ENCODE measurements around the gene UBAC2. TPM values are rescaled to one million over a fixed set of nuclear protein-coding genes. Genes with fewer than 3 reads are reported as not detected.

The UBAC2 gene
- polyA plus RNA-seq, 1 experiment, result 71.4 TPM

DNA sequence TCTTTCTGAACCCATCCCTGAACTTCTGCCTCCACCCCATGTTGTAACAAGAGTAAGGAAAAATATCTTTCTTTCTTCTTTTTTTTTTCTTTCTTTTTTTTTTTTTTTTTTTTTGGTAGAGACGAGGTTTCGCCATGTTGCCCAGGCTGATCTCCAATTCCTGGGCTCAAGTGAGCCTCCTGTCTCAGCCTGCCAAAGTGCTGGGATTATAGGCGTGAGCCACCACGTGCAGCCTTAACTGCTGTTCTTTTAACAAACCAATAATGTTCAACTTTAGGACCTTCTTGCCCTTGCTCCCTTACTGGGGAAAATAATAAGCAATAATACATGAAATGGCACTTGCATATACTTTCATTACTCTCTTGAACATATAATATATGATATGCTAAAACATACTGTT, 86.9 kb downstream of the UBAC2 start:
- CTCF ChIA-PET, result interaction anchor here (1.9 to 2.7 kb wide), 2 partner anchors 18 to 149 kb away, joined by 7 to 10 read pairs; no protein-coding TSS in a partner anchor
- no peak for DNase-seq (ENCODE audit: low read depth, low spot score)
- no peak overlapping the region for H3K4me3 ChIP-seq (ENCODE audit: low read depth, low read length)
- H3K27me3 ChIP-seq (ENCODE audit: control insufficient read depth, insufficient read depth, low read length), result no peaks in the 10 kb centered on the region
- POLR2A ChIA-PET, result no interaction called here
- TF ChIP-seq, protein P1, sequence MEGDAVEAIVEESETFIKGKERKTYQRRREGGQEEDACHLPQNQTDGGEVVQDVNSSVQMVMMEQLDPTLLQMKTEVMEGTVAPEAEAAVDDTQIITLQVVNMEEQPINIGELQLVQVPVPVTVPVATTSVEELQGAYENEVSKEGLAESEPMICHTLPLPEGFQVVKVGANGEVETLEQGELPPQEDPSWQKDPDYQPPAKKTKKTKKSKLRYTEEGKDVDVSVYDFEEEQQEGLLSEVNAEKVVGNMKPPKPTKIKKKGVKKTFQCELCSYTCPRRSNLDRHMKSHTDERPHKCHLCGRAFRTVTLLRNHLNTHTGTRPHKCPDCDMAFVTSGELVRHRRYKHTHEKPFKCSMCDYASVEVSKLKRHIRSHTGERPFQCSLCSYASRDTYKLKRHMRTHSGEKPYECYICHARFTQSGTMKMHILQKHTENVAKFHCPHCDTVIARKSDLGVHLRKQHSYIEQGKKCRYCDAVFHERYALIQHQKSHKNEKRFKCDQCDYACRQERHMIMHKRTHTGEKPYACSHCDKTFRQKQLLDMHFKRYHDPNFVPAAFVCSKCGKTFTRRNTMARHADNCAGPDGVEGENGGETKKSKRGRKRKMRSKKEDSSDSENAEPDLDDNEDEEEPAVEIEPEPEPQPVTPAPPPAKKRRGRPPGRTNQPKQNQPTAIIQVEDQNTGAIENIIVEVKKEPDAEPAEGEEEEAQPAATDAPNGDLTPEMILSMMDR (IDR thresholded peaks at IDR 0.05; ENCODE audit: low read depth, low read length), result no peak
- no peak overlapping the region for H3K27ac ChIP-seq (ENCODE audit: low read depth, low read length)
- no peaks in the 10 kb centered on the region for H3K9me3 ChIP-seq (ENCODE audit: control insufficient read depth, insufficient read depth, low read length)

GRCh38 chr13:99288089-99288488, 87.4 kb downstream of the UBAC2 start:
- H3K4me3 ChIP-seq (ENCODE audit: low read depth, low read length), result no peak overlapping the region
- no peaks in the 10 kb centered on the region for H3K27me3 ChIP-seq (ENCODE audit: control insufficient read depth, insufficient read depth, low read length)
- DNase-seq (ENCODE audit: low read depth, low spot score), result no peak
- ChIA-PET CTCF (interaction anchor here (1.2 to 2.7 kb wide), 3 partner anchors 18 to 149 kb away, joined by 6 to 10 read pairs (median 7); no protein-coding TSS in a partner anchor), POLR2A (no interaction called here)
- H3K9me3 ChIP-seq (ENCODE audit: control insufficient read depth, insufficient read depth, low read length), result no peaks in the 10 kb centered on the region
- no peak overlapping the region for H3K27ac ChIP-seq (ENCODE audit: low read depth, low read length)
- TF ChIP-seq, protein P1 (IDR thresholded peaks at IDR 0.05; ENCODE audit: low read depth, low read length), result no peak

GRCh38 chr13:99289271-99289670, 88.6 kb downstream of the UBAC2 start:
- H3K4me3 ChIP-seq (ENCODE audit: low read depth, low read length), result no peak overlapping the region
- POLR2A ChIA-PET, result no interaction called here
- H3K9me3 ChIP-seq (ENCODE audit: control insufficient read depth, insufficient read depth, low read length), result no peaks in the 10 kb centered on the region
- H3K27me3 ChIP-seq (ENCODE audit: control insufficient read depth, insufficient read depth, low read length), result no peaks in the 10 kb centered on the region
- TF ChIP-seq, protein P1 (IDR thresholded peaks at IDR 0.05; ENCODE audit: low read depth, low read length), result no peak
- H3K27ac ChIP-seq (ENCODE audit: low read depth, low read length), result no peak overlapping the region
- CTCF ChIA-PET, result interaction anchor here (1.2 to 2.7 kb wide), 2 partner anchors 19 to 23 kb away, joined by 6 to 10 read pairs; no protein-coding TSS in a partner anchor
- DNase-seq (ENCODE audit: low read depth, low spot score), result no peak

DNA sequence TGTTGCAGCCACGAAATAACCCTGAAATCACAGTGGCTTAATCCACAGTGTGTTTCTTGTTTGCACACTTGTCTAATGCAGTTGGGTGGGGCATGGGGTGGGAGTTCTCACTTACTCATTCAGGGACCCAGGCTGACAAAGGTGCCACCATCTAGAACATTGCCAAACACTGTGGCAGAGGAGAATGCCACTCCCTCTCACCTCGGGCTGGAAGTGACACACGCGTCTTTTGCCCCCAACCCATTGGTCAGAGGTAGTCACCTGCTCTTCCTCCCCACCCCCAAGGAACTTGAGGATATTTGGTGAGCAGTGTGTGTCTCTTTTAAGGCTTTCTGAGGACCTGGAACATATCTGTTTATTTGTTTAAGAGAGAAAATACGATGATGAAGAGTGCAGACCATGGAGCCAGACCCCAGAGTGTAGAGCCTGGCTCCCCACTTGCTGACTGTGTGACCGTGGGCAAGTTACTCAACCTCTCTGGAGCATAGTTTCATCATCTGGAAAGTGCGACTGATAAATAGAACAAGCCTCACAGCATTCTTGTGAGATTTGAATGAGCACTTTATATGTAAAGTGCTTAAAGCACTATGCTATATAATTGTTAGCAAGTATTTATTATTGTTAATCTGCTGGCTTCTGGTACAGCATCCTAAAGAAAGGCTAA, 89.2 kb downstream of the UBAC2 start:
- TF ChIP-seq, protein P1 (IDR thresholded peaks at IDR 0.05; ENCODE audit: low read depth, low read length), result no peak
- CTCF ChIA-PET, result interaction anchor here (2.7 kb wide), 1 partner anchor 20 kb away, joined by 10 read pairs; no protein-coding TSS in a partner anchor
- DNase-seq (ENCODE audit: low read depth, low spot score), result no peak
- POLR2A ChIA-PET, result no interaction called here
- H3K4me3 ChIP-seq (ENCODE audit: low read depth, low read length), result no peak overlapping the region
- no peaks in the 10 kb centered on the region for H3K27me3 ChIP-seq (ENCODE audit: control insufficient read depth, insufficient read depth, low read length)
- H3K27ac ChIP-seq (ENCODE audit: low read depth, low read length), result no peak overlapping the region
- H3K9me3 ChIP-seq (ENCODE audit: control insufficient read depth, insufficient read depth, low read length), result no peaks in the 10 kb centered on the region

GRCh38 chr13:99290894-99291293, 90.2 kb downstream of the UBAC2 start:
- Histone ChIP-seq H3K27me3 (ENCODE audit: control insufficient read depth, insufficient read depth, low read length) (no peaks in the 10 kb centered on the region), H3K9me3 (ENCODE audit: control insufficient read depth, insufficient read depth, low read length) (no peaks in the 10 kb centered on the region), H3K4me3 (ENCODE audit: low read depth, low read length) (no peak overlapping the region), H3K27ac (ENCODE audit: low read depth, low read length) (no peak overlapping the region)
- no peak for DNase-seq (ENCODE audit: low read depth, low spot score)
- TF ChIP-seq, protein P1 (IDR thresholded peaks at IDR 0.05; ENCODE audit: low read depth, low read length), result no peak
- ChIA-PET POLR2A (no interaction called here), CTCF (interaction anchor here (1.0 to 1.1 kb wide), 3 partner anchors 21 to 146 kb away, joined by 3 read pairs; no protein-coding TSS in a partner anchor)

Measured in AG04450 (cell line).